OCI-LY1 (cell line): ENCODE measurements around the gene ZNF22.

Source experiments
- H2AFZ ChIP-seq: fragments of 200-600 bp; sonication (generic), shearing (Covaris generic); 2 replicates; pipeline ENCODE4 v1.6.0; 2014; ENCODE audit warnings: antibody characterized with exemption, mild to moderate bottlenecking, low read length
- H3F3A ChIP-seq: fragments of 200-600 bp; sonication (generic), shearing (Covaris generic); 2 replicates; pipeline ENCODE4 v1.6.0; 2014; ENCODE audit warnings: mild to moderate bottlenecking, antibody characterized with exemption, low read length, moderate library complexity; ENCODE audit not compliant: insufficient read depth
- H3K27ac ChIP-seq: fragments of 200-600 bp; sonication (generic); 2 replicates; pipeline ENCODE4 v1.5.1; 2014; ENCODE audit warnings: low read length, mixed run types, mild to moderate bottlenecking, low read depth; ENCODE audit not compliant: poor library complexity, severe bottlenecking
- H3K27me3 ChIP-seq: fragments of 200-600 bp; sonication (generic); 2 replicates; pipeline ENCODE4 v1.6.0; 2014; ENCODE audit warnings: antibody characterized with exemption, mild to moderate bottlenecking, low read length, moderate library complexity; ENCODE audit not compliant: insufficient read depth
- H3K36me3 ChIP-seq: fragments of 200-600 bp; sonication (generic); 2 replicates; pipeline ENCODE4 v1.6.1; 2014; ENCODE audit warnings: mild to moderate bottlenecking, antibody characterized with exemption, low read length, moderate library complexity, mixed read lengths; ENCODE audit not compliant: insufficient read depth
- H3K4me1 ChIP-seq: fragments of 200-600 bp; sonication (generic); 2 replicates; pipeline ENCODE4 v1.5.1; 2014; ENCODE audit warnings: mild to moderate bottlenecking, low read length, moderate library complexity; ENCODE audit not compliant: insufficient read depth, severe bottlenecking
- H3K4me2 ChIP-seq: fragments of 200-600 bp; sonication (generic), shearing (Covaris generic); 2 replicates; pipeline ENCODE4 v1.6.1; 2014; ENCODE audit warnings: low read length
- H3K4me3 ChIP-seq: fragments of 200-600 bp; sonication (generic); 2 replicates; pipeline ENCODE4 v1.5.1; 2014; ENCODE audit warnings: low read length, low read depth, mild to moderate bottlenecking, mixed read lengths; ENCODE audit not compliant: poor library complexity, severe bottlenecking
- H3K79me2 ChIP-seq: fragments of 200-600 bp; shearing (Covaris generic); 2 replicates; pipeline ENCODE4 v1.6.1; 2016; ENCODE audit warnings: mixed run types, low read length, mixed read lengths; ENCODE audit not compliant: insufficient read depth
- H3K9ac ChIP-seq: fragments of 200-600 bp; sonication (generic), shearing (Covaris generic); 2 replicates; pipeline ENCODE4 v1.6.1; 2014; ENCODE audit warnings: mild to moderate bottlenecking, low read length, mixed read lengths
- H3K9me2 ChIP-seq: fragments of 200-600 bp; sonication (generic), shearing (Covaris generic); 2 replicates; pipeline ENCODE4 v1.6.1; 2014; ENCODE audit warnings: low read depth, mild to moderate bottlenecking, low read length, mixed read lengths
- H3K9me3 ChIP-seq: fragments of 200-600 bp; shearing (Covaris generic); 2 replicates; pipeline ENCODE4 v1.6.1; 2014; ENCODE audit warnings: low read length, mixed read lengths
- H4K20me1 ChIP-seq: fragments of 200-600 bp; sonication (generic), shearing (Covaris generic); 2 replicates; pipeline ENCODE4 v1.6.0; 2016; ENCODE audit warnings: mild to moderate bottlenecking, low read length; ENCODE audit not compliant: insufficient read depth
- EZH2 ChIP-seq: fragments of 200-600 bp; sonication (generic), shearing (Covaris generic); IDR thresholded peaks from 2 replicates; pipeline ENCODE4 v1.8.0; 2017; ENCODE audit warnings: borderline replicate concordance, mixed run types, mild to moderate bottlenecking, antibody characterized with exemption, low read length, moderate library complexity, mixed read lengths
- TF ChIP-seq, protein P1 (sequence below): fragments of 200-600 bp; sonication (generic), shearing (Covaris generic); IDR thresholded peaks from 2 replicates; pipeline ENCODE4 v1.5.1; 2017; ENCODE audit warnings: mild to moderate bottlenecking, antibody characterized with exemption, low read length, moderate library complexity, mixed read lengths

ZNF22 gene

DNA sequence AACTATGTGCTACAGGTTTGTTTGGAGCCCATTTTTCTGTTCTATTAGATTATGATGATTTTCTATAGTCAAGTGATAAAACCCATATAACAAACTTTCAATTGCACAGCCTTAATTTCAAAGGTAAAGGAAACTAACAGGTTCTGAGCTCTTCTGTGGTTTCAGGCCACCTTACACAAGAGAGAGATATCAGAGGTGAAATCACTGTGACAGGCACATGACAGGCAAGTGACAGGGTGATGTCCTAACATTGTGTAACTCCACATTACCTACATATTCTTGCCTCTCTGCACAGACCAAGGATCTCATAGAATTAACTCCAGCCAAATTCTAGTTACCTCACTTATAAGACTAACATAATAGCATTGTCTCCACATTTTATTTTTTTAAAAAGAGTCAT lies 35.0 kb downstream of the ZNF22 start:
- Histone ChIP-seq H3K36me3 (no peaks in the 10 kb centered on the region), H2AFZ (no peak overlapping the region), H4K20me1 (no peaks in the 10 kb centered on the region), H3K27me3 (no peaks in the 10 kb centered on the region), H3K9ac (no peak overlapping the region), H3K9me2 (no peaks in the 10 kb centered on the region), H3K9me3 (no peaks in the 10 kb centered on the region), H3K79me2 (no peaks in the 10 kb centered on the region), H3K27ac (no peak overlapping the region), H3F3A (no peaks in the 10 kb centered on the region), H3K4me2 (no peak overlapping the region), H3K4me1 (no peaks in the 10 kb centered on the region), H3K4me3 (no peak overlapping the region)
- TF ChIP-seq, protein P1, sequence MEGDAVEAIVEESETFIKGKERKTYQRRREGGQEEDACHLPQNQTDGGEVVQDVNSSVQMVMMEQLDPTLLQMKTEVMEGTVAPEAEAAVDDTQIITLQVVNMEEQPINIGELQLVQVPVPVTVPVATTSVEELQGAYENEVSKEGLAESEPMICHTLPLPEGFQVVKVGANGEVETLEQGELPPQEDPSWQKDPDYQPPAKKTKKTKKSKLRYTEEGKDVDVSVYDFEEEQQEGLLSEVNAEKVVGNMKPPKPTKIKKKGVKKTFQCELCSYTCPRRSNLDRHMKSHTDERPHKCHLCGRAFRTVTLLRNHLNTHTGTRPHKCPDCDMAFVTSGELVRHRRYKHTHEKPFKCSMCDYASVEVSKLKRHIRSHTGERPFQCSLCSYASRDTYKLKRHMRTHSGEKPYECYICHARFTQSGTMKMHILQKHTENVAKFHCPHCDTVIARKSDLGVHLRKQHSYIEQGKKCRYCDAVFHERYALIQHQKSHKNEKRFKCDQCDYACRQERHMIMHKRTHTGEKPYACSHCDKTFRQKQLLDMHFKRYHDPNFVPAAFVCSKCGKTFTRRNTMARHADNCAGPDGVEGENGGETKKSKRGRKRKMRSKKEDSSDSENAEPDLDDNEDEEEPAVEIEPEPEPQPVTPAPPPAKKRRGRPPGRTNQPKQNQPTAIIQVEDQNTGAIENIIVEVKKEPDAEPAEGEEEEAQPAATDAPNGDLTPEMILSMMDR: no peak
- TF ChIP-seq EZH2: no peak

DNA sequence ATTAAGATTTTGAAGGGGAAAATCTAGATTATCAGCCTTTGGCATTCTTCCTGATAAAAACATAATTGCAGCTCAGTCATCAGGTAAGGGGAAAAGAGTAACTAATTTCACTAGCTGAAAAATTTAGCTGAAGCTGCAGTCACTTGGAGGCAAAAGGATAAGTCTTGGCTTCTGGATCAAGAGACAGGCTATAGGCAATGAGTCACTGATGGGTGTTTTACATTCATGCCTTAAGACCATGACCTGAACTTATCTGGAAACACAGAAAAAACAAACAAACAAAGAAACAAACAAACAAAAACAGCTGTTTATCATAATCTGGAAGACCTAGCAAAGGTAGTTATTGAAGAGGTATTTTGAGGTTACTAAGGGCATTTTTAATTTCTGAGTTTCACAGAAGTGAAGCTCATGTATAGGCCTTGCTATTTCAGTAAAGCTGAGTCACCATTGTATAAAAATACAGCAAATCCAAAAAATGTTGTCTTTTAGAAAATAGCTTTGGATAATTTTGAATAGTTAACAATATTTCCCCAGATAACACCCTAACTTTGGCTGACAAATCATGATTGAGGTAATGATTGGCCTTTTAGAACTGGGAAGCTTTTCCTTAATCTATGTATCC lies 40.3 kb downstream of the ZNF22 start:
- Histone ChIP-seq H3K27me3 (no peaks in the 10 kb centered on the region), H3K9ac (no peak overlapping the region), H3K4me3 (no peak overlapping the region), H3K27ac (no peak overlapping the region), H3K4me1 (no peaks in the 10 kb centered on the region), H3F3A (no peaks in the 10 kb centered on the region), H3K9me2 (no peaks in the 10 kb centered on the region), H3K9me3 (no peaks in the 10 kb centered on the region), H3K36me3 (no peaks in the 10 kb centered on the region), H3K4me2 (no peak overlapping the region), H3K79me2 (no peaks in the 10 kb centered on the region), H4K20me1 (no peaks in the 10 kb centered on the region), H2AFZ (no peak overlapping the region)
- no peak for TF ChIP-seq EZH2
- TF ChIP-seq, protein P1: no peak

DNA sequence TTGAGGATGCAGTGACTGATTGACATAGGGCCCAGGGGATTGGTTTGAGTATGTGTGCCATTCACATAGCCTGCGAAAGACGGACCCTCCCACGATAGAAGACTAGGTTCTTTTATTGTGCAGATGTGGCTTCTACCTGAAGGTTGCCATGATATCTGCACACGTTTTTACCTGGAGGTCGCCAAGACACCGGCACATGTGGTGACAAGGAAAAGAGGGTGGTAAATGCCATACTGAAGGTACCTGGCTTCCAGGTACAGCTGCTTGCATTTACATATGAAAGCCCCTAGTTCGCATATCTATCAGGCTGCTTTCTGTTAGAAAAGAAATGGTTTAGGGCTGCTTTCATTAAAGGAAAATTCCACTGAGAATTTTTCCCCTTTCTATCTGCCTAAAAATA lies 43.6 kb downstream of the ZNF22 start:
- no peak overlapping the region for H3K27ac ChIP-seq
- H3K79me2 ChIP-seq: no peaks in the 10 kb centered on the region
- no peaks in the 10 kb centered on the region for H3K36me3 ChIP-seq
- no peak overlapping the region for H3K4me3 ChIP-seq
- H3F3A ChIP-seq: no peaks in the 10 kb centered on the region
- no peaks in the 10 kb centered on the region for H3K9me3 ChIP-seq
- no peak overlapping the region for H2AFZ ChIP-seq
- no peaks in the 10 kb centered on the region for H3K4me1 ChIP-seq
- no peak overlapping the region for H3K4me2 ChIP-seq
- TF ChIP-seq, protein P1: no peak
- no peak for TF ChIP-seq EZH2
- H3K9ac ChIP-seq: no peak overlapping the region
- no peaks in the 10 kb centered on the region for H4K20me1 ChIP-seq
- no peaks in the 10 kb centered on the region for H3K9me2 ChIP-seq
- no peaks in the 10 kb centered on the region for H3K27me3 ChIP-seq
